H54 (cell line): ENCODE measurements around the gene HBG2.
"Not testable (repeated sequence)": the region's sequence is repeated elsewhere in the genome, so short reads cannot be mapped to it uniquely, and the experiment has no call there.

ENCODE experiments used
- DNase-seq: peaks from one replicate; pipeline ENCODE4 v3.0.0; 2011; ENCODE audit warnings: low spot score, mixed read lengths; ENCODE audit not compliant: insufficient read length
- FAIRE-seq: peaks from 3 replicates; lab custom pipeline; 2011; peaks lifted over from hg19 to GRCh38; lab: Jason Lieb, UNC
- POLR2A ChIP-seq: IDR thresholded peaks from 2 replicates; pipeline ENCODE4 v1.6.1; 2011; ENCODE audit warnings: low read depth, mild to moderate bottlenecking, low read length

The HBG2 gene

GRCh38 chr11:5251746-5252145, 2.8 kb downstream of the HBG2 start:
- FAIRE-seq: no peak
- no peak for TF ChIP-seq POLR2A
- no peak for DNase-seq

GRCh38 chr11:5250543-5251204, 3.9 kb downstream of the HBG2 start:
- no peak for FAIRE-seq
- TF ChIP-seq POLR2A: no peak
- DNase-seq: no peak

- DNase-seq: not testable (repeated sequence)
- FAIRE-seq: peak; percentile 68
Observed at GRCh38 chr11:5249807-5250396, 4.7 kb downstream of the HBG2 start, which contains the start of gene HBG1. Gene HBG1, minus strand, starts transcription at chr11:5249857. Its CDS starts 53 bp downstream, at chr11:5249804.

DNA sequence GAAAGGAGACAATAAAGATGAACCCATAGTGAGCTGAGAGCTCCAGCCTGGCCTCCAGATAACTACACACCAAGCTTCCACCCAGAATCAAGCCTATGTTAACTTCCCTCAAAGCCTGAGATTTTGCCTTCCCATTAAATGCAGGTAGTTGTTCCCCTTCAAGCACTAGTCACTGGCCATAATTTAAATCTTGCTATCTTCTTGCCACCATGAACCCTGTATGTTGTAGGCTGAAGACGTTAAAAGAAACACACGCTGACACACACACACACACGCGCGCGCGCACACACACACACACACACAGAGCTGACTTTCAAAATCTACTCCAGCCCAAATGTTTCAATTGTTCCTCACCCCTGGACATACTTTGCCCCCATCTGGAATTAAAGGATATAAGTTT, 6.1 kb downstream of the HBG2 start:
- not testable (repeated sequence) for DNase-seq, FAIRE-seq

- no peak for TF ChIP-seq POLR2A
- FAIRE-seq (no peak), DNase-seq (no peak)
Observed at GRCh38 chr11:5247472-5248192, 6.9 kb downstream of the HBG2 start.

GRCh38 chr11:5246772-5247471, 7.7 kb downstream of the HBG2 start:
- DNase-seq (no peak), FAIRE-seq (no peak)
- TF ChIP-seq POLR2A: no peak

- DNase-seq (no peak), FAIRE-seq (no peak)
- TF ChIP-seq POLR2A: no peak
Observed at GRCh38 chr11:5245155-5245554, 9.4 kb downstream of the HBG2 start.

- FAIRE-seq: no peak
- no peak for TF ChIP-seq POLR2A
- no peak for DNase-seq
Observed at GRCh38 chr11:5243816-5244180, 10.8 kb downstream of the HBG2 start.

- FAIRE-seq: peak; percentile 11
- no peak for DNase-seq
- TF ChIP-seq POLR2A: no peak
Observed at GRCh38 chr11:5242933-5243815, 11.4 kb downstream of the HBG2 start.

- TF ChIP-seq POLR2A: no peak
- no peak for FAIRE-seq
Observed at GRCh38 chr11:5242208-5242607, 12.4 kb downstream of the HBG2 start.

DNA sequence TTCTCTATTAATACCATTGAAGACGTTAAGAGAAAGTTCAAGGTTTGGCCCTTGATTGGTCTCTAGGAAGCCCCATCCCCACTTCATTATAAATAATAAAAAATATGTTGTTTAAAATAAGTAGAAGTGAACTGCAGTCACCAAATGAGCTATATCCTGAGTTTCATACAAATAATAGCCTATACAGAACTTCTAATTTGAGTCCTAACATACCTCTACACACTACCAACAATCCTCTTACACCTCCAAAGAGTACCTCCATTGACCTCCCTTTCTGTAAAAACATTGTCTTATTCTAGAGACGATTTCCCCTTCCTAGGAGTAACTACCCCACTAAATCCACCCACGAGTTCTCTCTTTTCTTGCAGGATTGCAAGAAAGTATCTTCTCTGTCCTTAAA, 13.1 kb downstream of the HBG2 start:
- FAIRE-seq: no peak

More at GRCh38 chr11:5242208-5242607, 12.4 kb downstream of the HBG2 start:
- no peak for DNase-seq

DNA sequence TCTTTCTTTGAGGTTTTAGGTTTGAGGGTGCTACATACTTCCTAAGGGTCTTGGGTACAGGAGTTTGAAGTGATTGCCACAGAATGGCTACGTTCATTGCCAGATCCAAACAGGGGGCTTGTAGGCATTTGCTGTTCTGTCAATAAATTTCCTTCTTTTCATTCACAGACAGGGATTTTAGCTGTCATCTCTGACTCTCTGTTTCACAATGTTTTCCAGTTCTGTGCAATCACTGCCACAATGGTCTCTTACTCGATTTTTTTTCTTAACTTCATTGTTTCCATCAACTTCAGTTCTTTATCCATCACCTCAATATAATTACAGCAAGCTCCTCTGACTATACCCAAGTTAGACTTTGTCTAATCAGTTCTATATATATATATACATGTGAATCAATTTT, 14.1 kb downstream of the HBG2 start:
- FAIRE-seq: no peak
- no peak for TF ChIP-seq POLR2A
- no peak for DNase-seq

More for the DNA sequence above, 13.1 kb downstream of the HBG2 start:
- DNase-seq: no peak
- no peak for TF ChIP-seq POLR2A

GRCh38 chr11:5240056-5240455, 14.5 kb downstream of the HBG2 start:
- no peak for DNase-seq
- peak; percentile 36 for FAIRE-seq
- no peak for TF ChIP-seq POLR2A
